AG04450 (cell line): ENCODE measurements around the gene MAGEF1. TPM values are rescaled to one million over a fixed set of nuclear protein-coding genes. Genes with fewer than 3 reads are reported as not detected.

Experiments
- CTCF ChIA-PET: fragments of 300-600, 350-600 bp; formaldehyde crosslinking; extraction: SDS; loops from one replicate; lab custom pipeline; 2022; ENCODE audit warnings: antibody characterized with exemption, inconsistent platforms; lab: Charles Lee
- POLR2A ChIA-PET: fragments of 350-600 bp; formaldehyde crosslinking; extraction: SDS; loops from one replicate; lab custom pipeline; 2021; ENCODE audit warnings: antibody characterized with exemption, inconsistent platforms; lab: Yijun Ruan, JAX
- DNase-seq: peaks from one replicate; pipeline ENCODE4 v3.0.0-alpha.2; 2011; ENCODE audit warnings: low read depth, low spot score
- H3K27ac ChIP-seq: one replicate; pipeline ENCODE4 v1.5.1; 2012; ENCODE audit warnings: low read depth, low read length, control low read depth
- H3K27me3 ChIP-seq: one replicate; pipeline ENCODE4 v1.6.0; 2012; ENCODE audit warnings: low read length; ENCODE audit not compliant: control insufficient read depth, insufficient read depth
- H3K4me3 ChIP-seq: 2 replicates; pipeline ENCODE4 v1.5.1; 2011; ENCODE audit warnings: mild to moderate bottlenecking, low read depth, low read length, control low read depth
- H3K9me3 ChIP-seq: 2 replicates; pipeline ENCODE4 v1.5.1; 2012; ENCODE audit warnings: low read length; ENCODE audit not compliant: control insufficient read depth, insufficient read depth
- polyA minus RNA-seq: library from RNA; depleted of rRNA, polyadenylated mRNA; stranded (reverse); fragments of >200 nt; gene quantifications from 2 replicates; pipeline ENCODE4 v1.2.3, GENCODE V29; 2011; rRNA and poly(A)+ RNA removed
- polyA plus RNA-seq: library from polyadenylated mRNA; depleted of rRNA; stranded (reverse); fragments of >200 nt; gene quantifications from 2 replicates; pipeline ENCODE4 v1.2.3, GENCODE V29; 2011; rRNA removed
- TF ChIP-seq, protein P1 (sequence below): IDR thresholded peaks from 2 replicates; pipeline ENCODE4 v1.5.1; 2011; ENCODE audit warnings: low read depth, low read length, control low read depth, inconsistent platforms

The MAGEF1 gene
- polyA plus RNA-seq: 19.8 and 23.4 TPM in 2 replicates
- polyA minus RNA-seq: 8.0 and 10.8 TPM in 2 replicates

- Histone ChIP-seq H3K27me3 (no peaks in the 10 kb centered on the region), H3K4me3 (peak within 1 kb of the TSS; percentile 81), H3K27ac (peak within 1 kb of the TSS; percentile 89), H3K9me3 (peaks cover 8% of the 10 kb centered on the region)
- POLR2A ChIA-PET: interaction anchor here (0.7 to 2.6 kb wide), 11 partner anchors 15 to 1264 kb away, joined by 3 to 27 read pairs (median 5); no protein-coding TSS in a partner anchor
- peak; percentile 48 for DNase-seq
- CTCF ChIA-PET: interaction anchor here (0.5 to 1.2 kb wide), 2 partner anchors 24 to 39 kb away, joined by 3 read pairs; no protein-coding TSS in a partner anchor
- TF ChIP-seq, protein P1, sequence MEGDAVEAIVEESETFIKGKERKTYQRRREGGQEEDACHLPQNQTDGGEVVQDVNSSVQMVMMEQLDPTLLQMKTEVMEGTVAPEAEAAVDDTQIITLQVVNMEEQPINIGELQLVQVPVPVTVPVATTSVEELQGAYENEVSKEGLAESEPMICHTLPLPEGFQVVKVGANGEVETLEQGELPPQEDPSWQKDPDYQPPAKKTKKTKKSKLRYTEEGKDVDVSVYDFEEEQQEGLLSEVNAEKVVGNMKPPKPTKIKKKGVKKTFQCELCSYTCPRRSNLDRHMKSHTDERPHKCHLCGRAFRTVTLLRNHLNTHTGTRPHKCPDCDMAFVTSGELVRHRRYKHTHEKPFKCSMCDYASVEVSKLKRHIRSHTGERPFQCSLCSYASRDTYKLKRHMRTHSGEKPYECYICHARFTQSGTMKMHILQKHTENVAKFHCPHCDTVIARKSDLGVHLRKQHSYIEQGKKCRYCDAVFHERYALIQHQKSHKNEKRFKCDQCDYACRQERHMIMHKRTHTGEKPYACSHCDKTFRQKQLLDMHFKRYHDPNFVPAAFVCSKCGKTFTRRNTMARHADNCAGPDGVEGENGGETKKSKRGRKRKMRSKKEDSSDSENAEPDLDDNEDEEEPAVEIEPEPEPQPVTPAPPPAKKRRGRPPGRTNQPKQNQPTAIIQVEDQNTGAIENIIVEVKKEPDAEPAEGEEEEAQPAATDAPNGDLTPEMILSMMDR: no peak
Measured at GRCh38 chr3:184711493-184712247, at the start of gene MAGEF1. MAGEF1 (minus strand) TSS chr3:184712064; CDS start chr3:184711821, 243 bp downstream.

GRCh38 chr3:184761075-184761841, 49.4 kb upstream of the MAGEF1 start:
- H3K9me3 ChIP-seq: no peaks in the 10 kb centered on the region
- TF ChIP-seq, protein P1: no peak
- ChIA-PET POLR2A (interaction anchor here (0.7 kb wide), 1 partner anchor 23 kb away, joined by 4 read pairs; no protein-coding TSS in a partner anchor), CTCF (interaction anchor here (1.0 kb wide), 1 partner anchor 34 kb away, joined by 4 read pairs; no protein-coding TSS in a partner anchor)
- no peak overlapping the region for H3K4me3 ChIP-seq
- DNase-seq: peak; percentile 46
- H3K27me3 ChIP-seq: no peaks in the 10 kb centered on the region
- peak overlapping the region; percentile 85 for H3K27ac ChIP-seq

DNA sequence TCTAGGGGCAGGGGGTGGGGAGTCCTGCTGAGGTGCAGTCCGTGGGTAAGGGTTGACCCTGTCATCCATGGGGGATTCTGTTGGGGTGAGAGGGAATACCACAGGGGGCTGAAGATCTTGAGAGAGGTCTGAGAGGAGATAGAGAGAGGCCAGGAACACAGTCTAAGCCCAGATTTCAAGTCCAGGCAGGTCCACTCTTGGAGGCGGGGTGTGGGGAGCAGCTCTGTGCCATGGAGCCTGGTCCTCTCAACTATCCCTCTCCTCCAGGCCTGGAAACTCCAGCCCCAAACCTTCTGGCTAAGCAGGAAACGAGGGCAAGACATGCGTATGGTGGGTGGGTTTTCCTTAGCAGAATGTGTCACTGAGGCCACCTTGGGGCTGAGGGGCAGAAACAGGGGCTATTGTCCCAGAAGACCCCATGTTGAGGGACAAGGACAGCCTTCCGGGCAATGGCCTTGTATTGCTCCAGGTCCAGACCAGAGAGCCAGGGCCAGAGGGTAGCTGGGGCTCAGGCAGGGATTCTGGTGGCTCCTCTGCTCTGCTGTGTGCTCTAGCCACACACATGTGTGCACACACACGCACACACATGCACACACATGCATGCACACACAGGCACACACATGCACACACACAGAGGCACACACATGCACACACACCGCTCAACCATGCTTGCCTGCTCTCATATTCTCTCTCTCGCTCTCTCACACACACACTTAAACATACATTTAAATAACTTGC, 48.6 kb upstream of the MAGEF1 start:
- H3K27ac ChIP-seq: peak overlapping the region; percentile 85
- TF ChIP-seq, protein P1: no peak
- no peak overlapping the region for H3K4me3 ChIP-seq
- no peak for DNase-seq
- H3K27me3 ChIP-seq: no peaks in the 10 kb centered on the region
- no peaks in the 10 kb centered on the region for H3K9me3 ChIP-seq
- POLR2A ChIA-PET: interaction anchor here (0.7 kb wide), 1 partner anchor 22 kb away, joined by 4 read pairs; no protein-coding TSS in a partner anchor
- CTCF ChIA-PET: interaction anchor here (1.0 kb wide), 2 partner anchors 33 to 199 kb away, joined by 4 to 5 read pairs; partner anchors contain the start of gene EPHB3

GRCh38 chr3:184759666-184760200, 47.9 kb upstream of the MAGEF1 start:
- ChIA-PET POLR2A (no interaction called here), CTCF (interaction anchor here (1.0 kb wide), 1 partner anchor 198 kb away, joined by 5 read pairs; the partner anchor contains the start of gene EPHB3)
- TF ChIP-seq, protein P1: no peak
- no peak for DNase-seq
- Histone ChIP-seq H3K9me3 (no peaks in the 10 kb centered on the region), H3K27me3 (no peaks in the 10 kb centered on the region), H3K27ac (no peak overlapping the region), H3K4me3 (no peak overlapping the region)
